Panc1 (cell line): Measurements from ENCODE around the gene KCNG1.

Source experiments
- POLR2AphosphoS5 ChIP-seq: IDR thresholded peaks from 2 replicates; pipeline ENCODE4 v1.6.1; 2012; ENCODE audit warnings: mild to moderate bottlenecking, low read depth, low read length, moderate library complexity
- TCF7L2 ChIP-seq: IDR thresholded peaks from 2 replicates; pipeline ENCODE4 v1.6.1; 2011; ENCODE audit warnings: mild to moderate bottlenecking, low read depth, low read length, inconsistent platforms
- TF ChIP-seq, protein P1 (sequence below), 2 experiments: IDR thresholded peaks; 2 replicates each; pipeline ENCODE4 v1.6.1; 2011 to 2012; ENCODE audit warnings: low read depth in 2 of 2, control low read depth in 1 of 2, low read length in 1 of 2, mild to moderate bottlenecking in 1 of 2, moderate library complexity in 1 of 2; ENCODE audit not compliant: insufficient read depth in 1 of 2
- TF ChIP-seq, protein P2 (sequence below): fragments of 450-650 bp; IDR thresholded peaks from 2 replicates; pipeline ENCODE4 v1.5.1; 2017; ENCODE audit warnings: mild to moderate bottlenecking

DNA sequence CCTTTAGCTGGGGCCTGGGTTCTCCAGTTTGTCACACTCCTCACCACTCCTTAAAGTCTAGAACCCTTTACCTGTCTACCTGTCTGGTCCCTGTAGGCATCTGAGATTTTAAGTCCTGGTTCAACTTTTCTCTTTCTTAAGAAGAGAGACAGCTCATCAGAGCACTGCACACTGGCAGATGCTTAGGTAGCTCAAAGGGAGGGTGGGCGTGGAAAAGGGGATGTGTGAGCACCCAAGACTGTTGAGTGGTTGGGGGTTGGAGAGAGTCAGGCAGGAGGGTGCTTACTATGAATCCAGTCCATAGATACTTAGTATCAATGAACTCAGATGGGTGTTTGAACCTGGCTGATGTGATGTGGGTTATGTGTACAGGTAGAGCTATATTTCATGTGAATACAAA, 6.6 kb upstream of the KCNG1 start:
- TF ChIP-seq, protein P1, sequence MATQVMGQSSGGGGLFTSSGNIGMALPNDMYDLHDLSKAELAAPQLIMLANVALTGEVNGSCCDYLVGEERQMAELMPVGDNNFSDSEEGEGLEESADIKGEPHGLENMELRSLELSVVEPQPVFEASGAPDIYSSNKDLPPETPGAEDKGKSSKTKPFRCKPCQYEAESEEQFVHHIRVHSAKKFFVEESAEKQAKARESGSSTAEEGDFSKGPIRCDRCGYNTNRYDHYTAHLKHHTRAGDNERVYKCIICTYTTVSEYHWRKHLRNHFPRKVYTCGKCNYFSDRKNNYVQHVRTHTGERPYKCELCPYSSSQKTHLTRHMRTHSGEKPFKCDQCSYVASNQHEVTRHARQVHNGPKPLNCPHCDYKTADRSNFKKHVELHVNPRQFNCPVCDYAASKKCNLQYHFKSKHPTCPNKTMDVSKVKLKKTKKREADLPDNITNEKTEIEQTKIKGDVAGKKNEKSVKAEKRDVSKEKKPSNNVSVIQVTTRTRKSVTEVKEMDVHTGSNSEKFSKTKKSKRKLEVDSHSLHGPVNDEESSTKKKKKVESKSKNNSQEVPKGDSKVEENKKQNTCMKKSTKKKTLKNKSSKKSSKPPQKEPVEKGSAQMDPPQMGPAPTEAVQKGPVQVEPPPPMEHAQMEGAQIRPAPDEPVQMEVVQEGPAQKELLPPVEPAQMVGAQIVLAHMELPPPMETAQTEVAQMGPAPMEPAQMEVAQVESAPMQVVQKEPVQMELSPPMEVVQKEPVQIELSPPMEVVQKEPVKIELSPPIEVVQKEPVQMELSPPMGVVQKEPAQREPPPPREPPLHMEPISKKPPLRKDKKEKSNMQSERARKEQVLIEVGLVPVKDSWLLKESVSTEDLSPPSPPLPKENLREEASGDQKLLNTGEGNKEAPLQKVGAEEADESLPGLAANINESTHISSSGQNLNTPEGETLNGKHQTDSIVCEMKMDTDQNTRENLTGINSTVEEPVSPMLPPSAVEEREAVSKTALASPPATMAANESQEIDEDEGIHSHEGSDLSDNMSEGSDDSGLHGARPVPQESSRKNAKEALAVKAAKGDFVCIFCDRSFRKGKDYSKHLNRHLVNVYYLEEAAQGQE (IDR thresholded peaks at IDR 0.05; ENCODE audit: insufficient read depth in 1 of 2, low read depth in 2 of 2, low read length in 1 of 2): no peak
- TF ChIP-seq POLR2AphosphoS5: no peak
- TF ChIP-seq, protein P2, sequence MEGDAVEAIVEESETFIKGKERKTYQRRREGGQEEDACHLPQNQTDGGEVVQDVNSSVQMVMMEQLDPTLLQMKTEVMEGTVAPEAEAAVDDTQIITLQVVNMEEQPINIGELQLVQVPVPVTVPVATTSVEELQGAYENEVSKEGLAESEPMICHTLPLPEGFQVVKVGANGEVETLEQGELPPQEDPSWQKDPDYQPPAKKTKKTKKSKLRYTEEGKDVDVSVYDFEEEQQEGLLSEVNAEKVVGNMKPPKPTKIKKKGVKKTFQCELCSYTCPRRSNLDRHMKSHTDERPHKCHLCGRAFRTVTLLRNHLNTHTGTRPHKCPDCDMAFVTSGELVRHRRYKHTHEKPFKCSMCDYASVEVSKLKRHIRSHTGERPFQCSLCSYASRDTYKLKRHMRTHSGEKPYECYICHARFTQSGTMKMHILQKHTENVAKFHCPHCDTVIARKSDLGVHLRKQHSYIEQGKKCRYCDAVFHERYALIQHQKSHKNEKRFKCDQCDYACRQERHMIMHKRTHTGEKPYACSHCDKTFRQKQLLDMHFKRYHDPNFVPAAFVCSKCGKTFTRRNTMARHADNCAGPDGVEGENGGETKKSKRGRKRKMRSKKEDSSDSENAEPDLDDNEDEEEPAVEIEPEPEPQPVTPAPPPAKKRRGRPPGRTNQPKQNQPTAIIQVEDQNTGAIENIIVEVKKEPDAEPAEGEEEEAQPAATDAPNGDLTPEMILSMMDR: no peak
- TF ChIP-seq TCF7L2: no peak
